ENCODE data around the gene TSPAN4.

TSPAN4 gene

GRCh38 chr11:871472-871871, 28.8 kb downstream of the TSPAN4 start:
- no peak overlapping the region for H3K27ac ChIP-seq
- no peak overlapping the region for H3K4me3 ChIP-seq

DNA sequence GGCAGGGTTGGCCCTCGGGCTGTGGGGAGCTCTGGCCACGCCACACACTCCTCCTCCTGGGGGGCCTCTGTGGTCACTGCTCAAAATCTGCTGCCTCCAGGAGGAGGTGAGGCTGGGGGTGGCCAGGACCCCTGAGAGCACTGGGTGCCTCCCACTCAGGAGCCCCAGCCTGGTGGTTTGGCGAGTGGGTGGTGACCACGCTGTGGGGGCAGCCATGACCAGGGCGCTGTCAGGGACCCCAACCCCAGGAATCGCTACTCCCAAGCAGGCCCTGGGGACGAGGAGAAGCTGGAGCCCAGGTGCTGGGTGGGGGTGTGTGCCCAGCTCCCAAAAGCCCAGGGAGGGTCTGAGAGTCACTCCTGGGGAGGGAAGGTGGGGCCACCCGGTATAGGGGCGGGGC, 30.1 kb downstream of the TSPAN4 start:
- Histone ChIP-seq H3K27ac (no peak overlapping the region), H3K4me3 (no peak overlapping the region)

DNA sequence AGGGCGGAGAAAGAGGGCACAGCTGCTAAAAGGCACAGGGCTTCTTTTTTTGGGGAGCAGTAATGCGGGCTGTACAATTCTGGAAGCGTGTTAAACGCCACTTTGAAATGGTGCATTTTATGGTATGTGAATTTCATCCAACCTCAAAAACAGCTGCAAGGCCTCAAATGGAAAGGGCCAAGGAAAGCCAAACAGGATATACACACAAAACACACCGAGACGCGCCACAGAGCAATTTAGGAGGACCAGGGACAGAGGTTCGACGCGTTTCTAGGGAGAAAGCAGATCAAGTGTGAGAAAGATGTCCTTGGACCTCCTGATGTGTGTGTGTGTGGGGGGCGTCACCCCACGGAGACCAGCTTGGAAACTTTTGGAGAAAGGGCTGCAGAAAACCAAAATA, 31.1 kb downstream of the TSPAN4 start:
- Histone ChIP-seq H3K27ac (no peak overlapping the region), H3K4me3 (no peak overlapping the region)

DNA sequence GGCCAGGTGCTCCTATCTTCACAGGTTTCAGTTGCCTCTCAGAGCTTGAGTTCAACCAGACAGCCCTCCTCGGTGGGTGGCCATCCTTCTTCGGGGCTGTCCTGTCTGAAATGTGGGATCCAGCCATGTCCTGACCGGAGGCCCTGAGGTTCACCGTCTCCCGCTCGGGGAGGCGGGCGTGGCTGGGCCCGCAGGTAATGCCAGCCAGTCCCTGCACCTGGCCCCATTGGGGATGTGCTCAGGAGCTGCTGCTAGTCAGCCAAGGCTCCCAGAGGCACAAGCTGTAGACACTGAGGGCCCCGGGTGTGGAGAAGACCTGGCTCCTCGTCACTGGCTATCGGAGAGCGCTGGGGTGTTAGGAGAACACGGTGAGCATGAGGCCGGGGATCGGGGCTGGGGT, 32.6 kb downstream of the TSPAN4 start:
- H3K4me3 ChIP-seq: no peak overlapping the region
- H3K27ac ChIP-seq: no peak overlapping the region

- Histone ChIP-seq H3K4me3 (no peak overlapping the region), H3K27ac (no peak overlapping the region)
These were observed 33.2 kb downstream of the TSPAN4 start for GRCh38 chr11:875769-876301.

DNA sequence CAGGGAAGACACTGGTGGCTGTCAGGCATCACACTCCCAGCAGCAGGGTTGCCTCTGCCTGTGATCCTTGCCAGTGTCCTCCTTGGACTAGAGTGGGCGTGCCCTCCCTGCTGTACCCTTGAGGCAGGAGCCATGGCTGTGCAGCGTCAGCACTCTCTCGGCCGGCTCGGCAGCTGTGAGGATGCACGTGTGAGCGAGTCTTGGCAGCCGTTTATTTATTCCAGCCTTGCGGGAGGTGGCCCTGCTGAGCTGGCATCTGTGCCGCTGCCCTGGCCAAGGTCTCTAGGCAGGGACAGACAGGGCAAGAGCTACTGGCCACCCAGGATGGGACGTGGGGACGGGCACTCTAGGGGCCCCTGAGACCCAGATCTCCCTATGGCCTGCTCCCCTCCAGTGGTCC, 33.9 kb downstream of the TSPAN4 start:
- H3K4me3 ChIP-seq: no peak overlapping the region
- H3K27ac ChIP-seq: no peak overlapping the region

DNA sequence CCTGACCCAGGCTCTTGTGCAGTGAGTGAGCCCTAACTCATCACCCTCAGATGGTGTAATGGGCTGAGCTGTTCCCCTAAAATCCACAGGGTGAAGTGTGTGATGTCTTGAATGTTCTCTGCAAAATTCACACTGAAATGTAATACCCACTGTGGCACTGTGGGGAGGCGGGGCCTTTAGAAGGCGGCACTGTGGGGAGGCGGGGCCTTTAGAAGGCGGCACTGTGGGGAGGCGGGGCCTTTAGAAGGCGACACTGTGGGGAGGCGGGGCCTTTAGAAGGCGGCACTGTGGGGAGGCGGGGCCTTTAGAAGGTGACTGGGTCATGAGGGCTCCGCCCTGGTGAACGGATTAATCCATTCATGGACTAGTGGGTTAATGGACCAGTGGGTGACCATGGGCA, 34.9 kb downstream of the TSPAN4 start:
- no peak overlapping the region for H3K27ac ChIP-seq
- no peak overlapping the region for H3K4me3 ChIP-seq

DNA sequence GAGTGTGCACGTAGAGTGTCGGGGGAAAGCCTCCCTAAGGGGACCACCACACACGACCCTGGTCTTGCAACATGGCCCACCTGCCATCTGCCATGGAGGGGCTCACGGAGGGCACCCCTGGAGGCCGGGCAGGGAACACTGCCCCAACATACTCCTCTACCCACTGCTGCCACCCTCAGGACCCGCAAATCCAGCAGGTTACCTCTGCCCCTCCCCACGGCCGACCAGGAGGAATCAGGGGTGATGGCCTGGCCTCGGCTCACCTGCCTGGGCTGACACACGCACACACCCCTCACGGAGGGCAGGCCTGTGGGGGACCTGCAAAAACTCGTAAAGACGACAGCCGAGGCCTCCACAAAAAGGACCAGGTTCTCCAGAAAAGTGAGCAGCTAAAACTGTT, 37.8 kb downstream of the TSPAN4 start:
- no peak overlapping the region for H3K27ac ChIP-seq

GRCh38 chr11:882596-882995, 39.9 kb downstream of the TSPAN4 start:
- no peak overlapping the region for H3K27ac ChIP-seq

More for the DNA sequence above, 37.8 kb downstream of the TSPAN4 start:
- H3K4me3 ChIP-seq: no peak overlapping the region

GRCh38 chr11:883527-883926, 40.9 kb downstream of the TSPAN4 start:
- H3K27ac ChIP-seq: no peak overlapping the region
- no peak overlapping the region for H3K4me3 ChIP-seq

More at GRCh38 chr11:882596-882995, 39.9 kb downstream of the TSPAN4 start:
- no peak overlapping the region for H3K4me3 ChIP-seq

- Histone ChIP-seq H3K4me3 (no peak overlapping the region), H3K27ac (no peak overlapping the region)
These were observed 42.0 kb downstream of the TSPAN4 start for GRCh38 chr11:884578-885070.

DNA sequence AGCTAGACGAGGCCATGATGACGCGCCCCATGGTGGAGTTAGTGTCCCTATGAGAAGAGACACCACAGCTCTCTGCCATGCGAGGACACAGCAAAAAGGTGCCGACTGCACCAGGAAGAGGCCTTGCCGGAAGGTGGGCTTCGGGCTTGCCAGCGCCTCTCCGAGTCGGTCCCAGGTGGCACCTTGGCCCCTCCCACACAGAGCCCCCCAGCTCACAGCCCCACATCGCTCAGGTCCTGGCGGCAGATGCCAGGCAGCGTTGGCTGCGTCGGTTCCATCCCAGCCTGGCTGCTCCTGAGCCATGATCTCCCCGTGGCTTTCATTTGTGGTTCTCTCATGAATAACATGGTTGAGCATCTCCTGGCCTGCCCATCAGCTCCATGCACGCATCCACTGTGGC, 43.9 kb downstream of the TSPAN4 start:
- Histone ChIP-seq H3K27ac (no peak overlapping the region), H3K4me3 (no peak overlapping the region)

GRCh38 chr11:887589-887988, 44.9 kb downstream of the TSPAN4 start:
- Histone ChIP-seq H3K4me3 (no peak overlapping the region), H3K27ac (no peak overlapping the region)

DNA sequence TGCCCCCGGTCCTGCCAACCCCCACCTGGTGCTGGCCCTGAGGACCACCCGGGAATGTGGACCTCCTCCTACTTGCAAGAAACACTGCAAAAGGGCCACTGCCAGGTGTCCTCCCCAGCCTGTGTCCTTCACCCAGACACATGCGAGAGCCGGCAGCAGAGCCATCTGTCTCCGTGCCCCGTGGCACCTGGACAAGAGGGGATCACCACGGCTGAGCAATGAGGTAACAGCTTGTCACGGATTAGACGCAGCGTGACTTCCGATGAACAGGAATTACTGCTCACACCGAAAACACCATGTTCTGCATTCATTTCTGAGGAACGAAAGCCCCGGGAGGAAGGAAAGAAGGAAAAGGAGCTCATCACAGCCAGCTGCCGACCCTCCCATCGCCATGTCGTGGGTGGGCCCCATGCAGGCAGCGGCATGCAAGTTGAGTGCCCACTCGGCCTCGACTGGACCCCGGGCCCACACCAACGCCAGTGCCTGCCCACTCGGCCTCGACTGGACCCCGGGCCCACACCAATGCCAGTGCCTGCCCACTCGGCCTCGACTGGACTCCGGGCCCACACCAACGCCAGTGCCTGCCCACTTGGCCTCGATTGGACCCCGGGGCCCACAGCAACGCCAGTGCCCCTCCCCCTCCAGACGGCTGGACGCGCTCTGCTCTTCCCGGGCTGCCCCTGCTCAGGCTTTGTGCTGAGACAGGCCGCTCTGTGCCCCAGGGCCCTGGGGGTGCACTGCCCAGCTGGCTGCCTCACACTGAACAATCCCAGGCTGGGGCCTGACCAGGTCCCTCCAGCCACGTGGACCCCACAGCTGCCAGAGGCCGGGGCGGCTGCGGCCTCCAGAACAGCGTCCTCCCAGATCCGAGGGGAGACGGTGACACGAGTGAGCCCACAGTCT, 45.9 kb downstream of the TSPAN4 start:
- Histone ChIP-seq H3K4me3 (no peak overlapping the region), H3K27ac (no peak overlapping the region)

- H3K4me3 ChIP-seq: no peak overlapping the region
- H3K27ac ChIP-seq: no peak overlapping the region
These were observed 46.6 kb downstream of the TSPAN4 start for GRCh38 chr11:889257-889656.

GRCh38 chr11:889687-890475, 47.2 kb downstream of the TSPAN4 start:
- H3K27ac ChIP-seq: no peak overlapping the region
- no peak overlapping the region for H3K4me3 ChIP-seq

DNA sequence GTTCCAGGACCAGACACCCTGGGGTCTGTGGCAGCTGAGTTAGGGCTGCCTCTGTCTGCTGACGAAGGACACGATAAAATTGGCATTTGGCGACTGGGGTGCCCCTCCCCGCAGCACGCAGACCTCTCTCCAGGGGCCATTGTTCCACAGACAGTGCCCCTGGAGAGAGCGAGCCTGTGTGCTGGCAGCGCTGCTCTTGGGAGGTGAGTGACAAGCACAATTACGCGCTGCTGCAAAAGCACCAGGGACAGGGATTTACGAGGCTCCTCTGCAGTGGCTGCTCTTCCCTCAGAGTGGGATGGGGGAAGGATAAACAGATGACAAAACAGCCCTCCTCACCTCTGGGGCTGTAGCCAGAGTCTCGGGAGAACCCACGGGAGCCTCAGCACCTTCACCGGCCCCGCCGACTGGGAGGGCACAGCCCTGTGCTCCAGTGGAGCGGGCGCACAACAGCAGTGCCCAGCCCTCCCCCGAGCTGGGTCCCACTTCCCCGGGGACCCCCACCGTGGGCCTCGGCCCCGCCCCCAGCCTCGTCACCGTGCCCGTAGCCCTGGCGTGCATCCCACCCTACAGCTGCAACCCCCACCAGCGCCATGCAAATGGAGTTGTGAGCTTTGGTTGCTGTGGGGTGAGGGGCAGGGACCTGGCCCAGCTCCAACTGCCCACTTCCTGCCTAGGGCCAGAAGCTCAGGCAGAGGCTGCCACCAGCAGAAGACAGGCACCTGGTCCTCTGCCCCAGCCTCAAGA, 48.3 kb downstream of the TSPAN4 start:
- Histone ChIP-seq H3K27ac (no peak overlapping the region), H3K4me3 (no peak overlapping the region)

DNA sequence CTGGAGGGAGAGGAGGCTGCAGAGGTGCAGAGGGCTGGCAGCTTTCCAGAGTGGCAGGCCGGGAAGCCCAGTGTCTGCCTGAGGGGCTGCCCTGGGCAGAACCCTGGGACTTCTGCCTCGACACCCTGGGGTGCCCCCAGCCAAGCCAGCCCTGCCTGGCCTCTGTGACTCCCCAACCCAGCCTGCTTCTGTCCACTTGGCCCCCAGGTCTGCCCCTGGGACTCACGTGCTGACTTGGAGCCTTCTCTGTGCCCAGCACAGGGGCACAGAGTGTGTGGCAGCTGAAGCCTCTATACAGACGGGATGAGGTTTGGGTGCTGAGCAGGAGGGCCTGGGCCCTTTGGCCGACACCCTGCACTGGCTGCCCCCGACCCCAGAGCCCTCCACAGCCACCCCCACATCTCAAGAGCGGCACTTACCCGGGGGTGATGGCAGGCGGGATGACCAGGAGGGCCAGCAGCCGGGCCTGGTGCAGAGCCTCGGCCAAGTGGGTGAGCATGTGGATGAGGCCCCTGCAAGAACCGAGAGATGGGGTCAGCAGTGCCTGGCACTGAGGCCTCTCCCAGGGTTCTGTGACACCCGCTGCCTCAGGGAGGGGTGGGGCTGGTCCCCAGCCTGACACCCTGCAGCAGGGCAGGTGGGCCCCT, 50.5 kb downstream of the TSPAN4 start:
- Histone ChIP-seq H3K4me3 (no peak overlapping the region), H3K27ac (no peak overlapping the region)

GRCh38 chr11:894575-895201, 52.0 kb downstream of the TSPAN4 start:
- Histone ChIP-seq H3K4me3 (no peak overlapping the region), H3K27ac (no peak overlapping the region)
